Ishikawa (cell line): ENCODE data around the gene ZNF518B.

ENCODE experiments used
- CEBPB ChIP-seq: IDR thresholded peaks from 2 replicates; pipeline ENCODE4 v1.6.1; 2012
- CREB1 ChIP-seq: IDR thresholded peaks from 2 replicates; pipeline ENCODE4 v1.6.1; 2012; ENCODE audit warnings: low read depth
- EGR1 ChIP-seq: IDR thresholded peaks from 2 replicates; pipeline ENCODE4 v1.6.1; 2012
- EP300 ChIP-seq: IDR thresholded peaks from 2 replicates; pipeline ENCODE4 v1.6.1; 2012; ENCODE audit warnings: borderline replicate concordance
- FOXM1 ChIP-seq: IDR thresholded peaks from 2 replicates; pipeline ENCODE4 v1.6.1; 2012; ENCODE audit warnings: low read depth, borderline replicate concordance
- NFIC ChIP-seq: IDR thresholded peaks from 2 replicates; pipeline ENCODE4 v1.6.1; 2012
- TAF1 ChIP-seq: IDR thresholded peaks from 2 replicates; pipeline ENCODE4 v1.6.1; 2012; ENCODE audit warnings: low read depth, mild to moderate bottlenecking
- TCF12 ChIP-seq: IDR thresholded peaks from 2 replicates; pipeline ENCODE4 v1.6.1; 2012; ENCODE audit warnings: low read depth
- TEAD4 ChIP-seq: IDR thresholded peaks from 2 replicates; pipeline ENCODE4 v1.6.1; 2012
- YY1 ChIP-seq: IDR thresholded peaks from 2 replicates; pipeline ENCODE4 v1.6.1; 2012; ENCODE audit warnings: low read depth
- TF ChIP-seq, protein P1 (sequence below): IDR thresholded peaks from 2 replicates; pipeline ENCODE4 v1.6.1; 2012; ENCODE audit warnings: low read depth, mild to moderate bottlenecking
- TF ChIP-seq, protein P2 (sequence below): IDR thresholded peaks from 2 replicates; pipeline ENCODE4 v1.6.1; 2012
- TF ChIP-seq, protein P3 (sequence below): IDR thresholded peaks from 2 replicates; pipeline ENCODE4 v1.6.1; 2012

DNA sequence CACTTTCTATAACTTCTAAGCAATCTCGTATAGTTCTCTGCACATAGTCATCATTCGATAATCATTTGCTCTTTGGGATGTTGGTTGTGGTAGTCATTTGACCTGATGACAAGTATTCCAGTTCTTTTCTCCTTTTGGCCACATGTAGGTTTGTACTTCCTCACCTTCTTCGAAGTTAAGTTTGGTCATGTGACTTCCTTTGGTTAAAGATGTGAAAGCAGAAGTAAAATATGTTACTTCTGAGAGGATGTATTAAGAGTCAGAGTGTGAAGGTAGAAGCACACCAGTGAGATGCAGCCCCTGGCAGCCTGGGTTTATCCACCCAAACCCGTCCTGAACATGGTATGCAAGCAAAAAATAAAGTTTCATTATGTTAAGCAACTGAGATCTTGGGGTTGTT is 48.9 kb upstream of the ZNF518B start:
- TF ChIP-seq EGR1 (no peak), CREB1 (no peak), TCF12 (no peak), CEBPB (no peak), EP300 (no peak), NFIC (no peak), YY1 (no peak), TEAD4 (no peak), TAF1 (no peak), FOXM1 (no peak)
- TF ChIP-seq, protein P1, sequence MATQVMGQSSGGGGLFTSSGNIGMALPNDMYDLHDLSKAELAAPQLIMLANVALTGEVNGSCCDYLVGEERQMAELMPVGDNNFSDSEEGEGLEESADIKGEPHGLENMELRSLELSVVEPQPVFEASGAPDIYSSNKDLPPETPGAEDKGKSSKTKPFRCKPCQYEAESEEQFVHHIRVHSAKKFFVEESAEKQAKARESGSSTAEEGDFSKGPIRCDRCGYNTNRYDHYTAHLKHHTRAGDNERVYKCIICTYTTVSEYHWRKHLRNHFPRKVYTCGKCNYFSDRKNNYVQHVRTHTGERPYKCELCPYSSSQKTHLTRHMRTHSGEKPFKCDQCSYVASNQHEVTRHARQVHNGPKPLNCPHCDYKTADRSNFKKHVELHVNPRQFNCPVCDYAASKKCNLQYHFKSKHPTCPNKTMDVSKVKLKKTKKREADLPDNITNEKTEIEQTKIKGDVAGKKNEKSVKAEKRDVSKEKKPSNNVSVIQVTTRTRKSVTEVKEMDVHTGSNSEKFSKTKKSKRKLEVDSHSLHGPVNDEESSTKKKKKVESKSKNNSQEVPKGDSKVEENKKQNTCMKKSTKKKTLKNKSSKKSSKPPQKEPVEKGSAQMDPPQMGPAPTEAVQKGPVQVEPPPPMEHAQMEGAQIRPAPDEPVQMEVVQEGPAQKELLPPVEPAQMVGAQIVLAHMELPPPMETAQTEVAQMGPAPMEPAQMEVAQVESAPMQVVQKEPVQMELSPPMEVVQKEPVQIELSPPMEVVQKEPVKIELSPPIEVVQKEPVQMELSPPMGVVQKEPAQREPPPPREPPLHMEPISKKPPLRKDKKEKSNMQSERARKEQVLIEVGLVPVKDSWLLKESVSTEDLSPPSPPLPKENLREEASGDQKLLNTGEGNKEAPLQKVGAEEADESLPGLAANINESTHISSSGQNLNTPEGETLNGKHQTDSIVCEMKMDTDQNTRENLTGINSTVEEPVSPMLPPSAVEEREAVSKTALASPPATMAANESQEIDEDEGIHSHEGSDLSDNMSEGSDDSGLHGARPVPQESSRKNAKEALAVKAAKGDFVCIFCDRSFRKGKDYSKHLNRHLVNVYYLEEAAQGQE, result no peak
- TF ChIP-seq, protein P2, sequence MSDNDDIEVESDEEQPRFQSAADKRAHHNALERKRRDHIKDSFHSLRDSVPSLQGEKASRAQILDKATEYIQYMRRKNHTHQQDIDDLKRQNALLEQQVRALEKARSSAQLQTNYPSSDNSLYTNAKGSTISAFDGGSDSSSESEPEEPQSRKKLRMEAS, result no peak
- TF ChIP-seq, protein P3, sequence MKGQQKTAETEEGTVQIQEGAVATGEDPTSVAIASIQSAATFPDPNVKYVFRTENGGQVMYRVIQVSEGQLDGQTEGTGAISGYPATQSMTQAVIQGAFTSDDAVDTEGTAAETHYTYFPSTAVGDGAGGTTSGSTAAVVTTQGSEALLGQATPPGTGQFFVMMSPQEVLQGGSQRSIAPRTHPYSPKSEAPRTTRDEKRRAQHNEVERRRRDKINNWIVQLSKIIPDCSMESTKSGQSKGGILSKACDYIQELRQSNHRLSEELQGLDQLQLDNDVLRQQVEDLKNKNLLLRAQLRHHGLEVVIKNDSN, result no peak
